Activated naive CD4-positive, alpha-beta T cell treated with anti-CD3 and anti-CD28 coated beads, Interleukin-2, amount 50 U/mL, for 24 hours (primary cell): ENCODE results near the gene CDK18.

Experiments used
- H3K27ac Mint-ChIP-seq: one replicate; pipeline ENCODE4 v1.8.0; 2021; ENCODE audit warnings: mild to moderate bottlenecking, mixed read lengths
- H3K27me3 Mint-ChIP-seq: one replicate; pipeline ENCODE4 v1.8.0; 2021; ENCODE audit warnings: mixed read lengths
- H3K36me3 Mint-ChIP-seq: one replicate; pipeline ENCODE4 v1.8.0; 2021; ENCODE audit warnings: mixed read lengths
- H3K4me1 Mint-ChIP-seq: one replicate; pipeline ENCODE4 v1.8.0; 2021; ENCODE audit warnings: mixed read lengths
- H3K4me3 Mint-ChIP-seq: one replicate; pipeline ENCODE4 v1.8.0; 2021; ENCODE audit warnings: mild to moderate bottlenecking, mixed read lengths
- H3K9me3 Mint-ChIP-seq: one replicate; pipeline ENCODE4 v1.8.0; 2021; ENCODE audit warnings: mixed read lengths

CDK18 gene

GRCh38 chr1:205533748-205534443 lies 29.4 kb downstream of the CDK18 start:
- Mint-ChIP-seq H3K27me3 (peaks cover 6% of the 10 kb centered on the region), H3K9me3 (no peaks in the 10 kb centered on the region), H3K27ac (no peak overlapping the region), H3K4me3 (no peak overlapping the region), H3K36me3 (no peaks in the 10 kb centered on the region), H3K4me1 (peaks cover 12% of the 10 kb centered on the region)

GRCh38 chr1:205534444-205534985 lies 30.0 kb downstream of the CDK18 start:
- Mint-ChIP-seq H3K36me3 (no peaks in the 10 kb centered on the region), H3K27ac (no peak overlapping the region), H3K27me3 (peaks cover 6% of the 10 kb centered on the region), H3K4me3 (no peak overlapping the region), H3K9me3 (no peaks in the 10 kb centered on the region), H3K4me1 (peaks cover 9% of the 10 kb centered on the region)

GRCh38 chr1:205535096-205535495 lies 30.6 kb downstream of the CDK18 start:
- H3K4me1 Mint-ChIP-seq = peaks cover 7% of the 10 kb centered on the region
- no peaks in the 10 kb centered on the region for H3K36me3 Mint-ChIP-seq
- peaks cover 8% of the 10 kb centered on the region for H3K27me3 Mint-ChIP-seq
- H3K4me3 Mint-ChIP-seq = no peak overlapping the region
- H3K9me3 Mint-ChIP-seq = no peaks in the 10 kb centered on the region
- no peak overlapping the region for H3K27ac Mint-ChIP-seq

GRCh38 chr1:205535866-205536758 lies 31.6 kb downstream of the CDK18 start:
- Mint-ChIP-seq H3K36me3 (no peaks in the 10 kb centered on the region), H3K4me1 (peaks cover 7% of the 10 kb centered on the region), H3K4me3 (no peak overlapping the region), H3K27me3 (peaks cover 11% of the 10 kb centered on the region), H3K27ac (no peak overlapping the region), H3K9me3 (no peaks in the 10 kb centered on the region)

- H3K27me3 Mint-ChIP-seq = peaks cover 14% of the 10 kb centered on the region
- peaks cover 7% of the 10 kb centered on the region for H3K4me1 Mint-ChIP-seq
- H3K27ac Mint-ChIP-seq = no peak overlapping the region
- no peaks in the 10 kb centered on the region for H3K9me3 Mint-ChIP-seq
- H3K36me3 Mint-ChIP-seq = no peaks in the 10 kb centered on the region
- H3K4me3 Mint-ChIP-seq = no peak overlapping the region
Observed at GRCh38 chr1:205536759-205537361, 32.4 kb downstream of the CDK18 start.

- Mint-ChIP-seq H3K27me3 (peaks cover 16% of the 10 kb centered on the region), H3K9me3 (no peaks in the 10 kb centered on the region), H3K36me3 (no peaks in the 10 kb centered on the region), H3K27ac (no peak overlapping the region), H3K4me3 (no peak overlapping the region), H3K4me1 (peaks cover 7% of the 10 kb centered on the region)
Observed at GRCh38 chr1:205537386-205538018, 33.0 kb downstream of the CDK18 start.

GRCh38 chr1:205538235-205538840 lies 33.9 kb downstream of the CDK18 start:
- Mint-ChIP-seq H3K9me3 (no peaks in the 10 kb centered on the region), H3K4me1 (peaks cover 7% of the 10 kb centered on the region), H3K4me3 (no peak overlapping the region), H3K36me3 (no peaks in the 10 kb centered on the region), H3K27ac (no peak overlapping the region), H3K27me3 (peaks cover 16% of the 10 kb centered on the region)

- no peaks in the 10 kb centered on the region for H3K36me3 Mint-ChIP-seq
- no peak overlapping the region for H3K4me3 Mint-ChIP-seq
- H3K4me1 Mint-ChIP-seq = peaks cover 7% of the 10 kb centered on the region
- H3K9me3 Mint-ChIP-seq = no peaks in the 10 kb centered on the region
- peaks cover 29% of the 10 kb centered on the region for H3K27me3 Mint-ChIP-seq
- no peak overlapping the region for H3K27ac Mint-ChIP-seq
Observed at GRCh38 chr1:205541161-205541886, 36.9 kb downstream of the CDK18 start.

- no peaks in the 10 kb centered on the region for H3K36me3 Mint-ChIP-seq
- no peaks in the 10 kb centered on the region for H3K9me3 Mint-ChIP-seq
- peaks cover under 1% of the 10 kb centered on the region for H3K4me1 Mint-ChIP-seq
- H3K27me3 Mint-ChIP-seq = peaks cover 25% of the 10 kb centered on the region
- no peak overlapping the region for H3K4me3 Mint-ChIP-seq
- H3K27ac Mint-ChIP-seq = no peak overlapping the region
Observed at GRCh38 chr1:205542367-205542766, 37.9 kb downstream of the CDK18 start.

- Mint-ChIP-seq H3K9me3 (no peaks in the 10 kb centered on the region), H3K27me3 (peaks cover 26% of the 10 kb centered on the region), H3K27ac (no peak overlapping the region), H3K4me3 (no peak overlapping the region), H3K4me1 (no peaks in the 10 kb centered on the region), H3K36me3 (no peaks in the 10 kb centered on the region)
Observed at GRCh38 chr1:205543351-205544301, 39.2 kb downstream of the CDK18 start.

GRCh38 chr1:205545001-205545919 lies 40.8 kb downstream of the CDK18 start:
- peaks cover 25% of the 10 kb centered on the region for H3K27me3 Mint-ChIP-seq
- no peak overlapping the region for H3K27ac Mint-ChIP-seq
- no peaks in the 10 kb centered on the region for H3K9me3 Mint-ChIP-seq
- H3K4me3 Mint-ChIP-seq = no peak overlapping the region
- H3K36me3 Mint-ChIP-seq = no peaks in the 10 kb centered on the region
- H3K4me1 Mint-ChIP-seq = no peaks in the 10 kb centered on the region

GRCh38 chr1:205545991-205546390 lies 41.5 kb downstream of the CDK18 start:
- Mint-ChIP-seq H3K36me3 (no peaks in the 10 kb centered on the region), H3K27me3 (peaks cover 25% of the 10 kb centered on the region), H3K4me3 (no peak overlapping the region), H3K27ac (no peak overlapping the region), H3K4me1 (no peaks in the 10 kb centered on the region), H3K9me3 (no peaks in the 10 kb centered on the region)

GRCh38 chr1:205546541-205546940 lies 42.1 kb downstream of the CDK18 start:
- no peaks in the 10 kb centered on the region for H3K9me3 Mint-ChIP-seq
- no peak overlapping the region for H3K27ac Mint-ChIP-seq
- peaks cover 25% of the 10 kb centered on the region for H3K27me3 Mint-ChIP-seq

More at GRCh38 chr1:205546541-205546940, 42.1 kb downstream of the CDK18 start:
- Mint-ChIP-seq H3K4me1 (no peaks in the 10 kb centered on the region), H3K4me3 (no peak overlapping the region), H3K36me3 (no peaks in the 10 kb centered on the region)
